Esophagus muscularis mucosa (tissue), 4 donors: Measurements from ENCODE around the gene LARGE1. TPM values are rescaled to one million over a fixed set of nuclear protein-coding genes. Genes with fewer than 3 reads are reported as not detected.

Experiments used
- DNase-seq: peaks from one replicate; pipeline ENCODE4 v3.0.0-alpha.2; 2017; ENCODE audit errors: extremely low spot score
- H3K27ac ChIP-seq, 4 donors: fragments of 200-600 bp; sonication (generic); replicated peaks in 1 of 4; 1 replicate in 3 of 4; 2 replicates in 1 of 4; pipeline ENCODE4 v1.5.1; 2016 to 2019; ENCODE audit warnings: mild to moderate bottlenecking in 1 of 4
- H3K27me3 ChIP-seq, 4 donors: fragments of 200-600 bp; sonication (generic); one replicate each; pipeline versions ENCODE4 v1.5.1 to v1.6.0; 2016 to 2019
- H3K36me3 ChIP-seq, 4 donors: fragments of 200-600 bp; sonication (generic); one replicate each; pipeline ENCODE4 v1.5.1; 2016 to 2019
- H3K4me1 ChIP-seq, 4 donors: fragments of 200-600 bp; sonication (generic); one replicate each; pipeline ENCODE4 v1.5.1; 2016 to 2019
- H3K4me3 ChIP-seq, 4 donors: fragments of 200-600 bp; sonication (generic); 1 replicate in 2 of 4; 2 replicates in 2 of 4; pipeline ENCODE4 v1.5.1; 2016 to 2019; ENCODE audit warnings: mild to moderate bottlenecking in 4 of 4, moderate library complexity in 1 of 4
- H3K9me3 ChIP-seq, 4 donors: fragments of 200-600 bp; sonication (generic); 1 replicate in 3 of 4; 2 replicates in 1 of 4; pipeline ENCODE4 v1.5.1; 2016 to 2019
- CTCF ChIP-seq, 3 experiments: fragments of 200-600 bp in 2 of 3; fragments of 450-650 bp in 1 of 3; sonication (generic) in 2 of 3; IDR thresholded peaks; one replicate each; pipeline ENCODE4 v1.5.1; 2017 to 2019; ENCODE audit warnings: antibody characterized with exemption in 3 of 3, mild to moderate bottlenecking in 2 of 3, moderate library complexity in 1 of 3
- EP300 ChIP-seq: sonication (generic); formaldehyde crosslinking; IDR thresholded peaks from one replicate; pipeline ENCODE4 v1.6.1; 2017; ENCODE audit warnings: antibody characterized with exemption
- POLR2A ChIP-seq: fragments of 450-650 bp; IDR thresholded peaks from one replicate; pipeline ENCODE4 v1.6.1; 2017; ENCODE audit warnings: antibody characterized with exemption, moderate library complexity, mild to moderate bottlenecking, low read depth
- POLR2AphosphoS5 ChIP-seq, 2 donors: sonication (generic); formaldehyde crosslinking; IDR thresholded peaks; one replicate each; pipeline ENCODE4 v1.6.1; 2017; ENCODE audit warnings: antibody characterized with exemption in 2 of 2
- WGBS: methylation state at CpG from one replicate; pipeline ENCODE4 v1.1.5; 2018; 5-methylcytosine and 5-hydroxymethylcytosine counted together
- intact Hi-C: fragments of 100-400 bp; cut with DNase I; formaldehyde crosslinking; loops from one replicate; pipeline ENCODE4 v1.15.1; 2023
- total RNA-seq, 4 donors: library from RNA; depleted of rRNA; stranded (reverse); fragments of >200 nt; gene quantifications; one replicate each; pipeline versions ENCODE4 v1.1.0 to v1.2.1, GENCODE V29; 2016

The LARGE1 gene
- total RNA-seq, 4 donors from 2014 or later: 29.9 to 48.4 (median 32.4) TPM

DNA sequence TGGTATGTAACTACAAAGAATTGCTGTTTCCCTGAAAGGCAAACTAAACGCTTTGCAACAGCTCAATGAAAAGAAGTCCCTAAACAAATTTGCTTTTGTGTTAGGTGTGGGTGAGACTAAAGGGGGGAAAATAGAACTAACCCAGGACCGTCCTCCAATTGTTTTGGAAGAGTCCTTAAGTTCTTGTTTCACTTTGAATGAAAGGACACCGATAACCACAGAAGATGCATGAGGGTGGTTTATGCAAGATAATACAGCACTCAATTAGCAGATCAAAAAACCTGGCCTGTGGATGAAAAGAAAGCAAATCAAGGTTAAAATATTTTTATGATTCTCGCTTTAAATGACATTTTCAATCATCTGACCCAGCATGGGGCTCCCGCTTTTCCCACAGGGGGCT lies 557.6 kb downstream of the LARGE1 start:
- Histone ChIP-seq H3K27ac (no peak overlapping the region), H3K27me3 (no peaks in the 10 kb centered on the region), H3K9me3 (no peaks in the 10 kb centered on the region), H3K4me3 (no peak overlapping the region), H3K4me1 (no peaks in the 10 kb centered on the region), H3K36me3 (peaks cover 0 to 7% (median 0%) of the 10 kb centered on the region in 4 donors)
- peak; percentile 57 for DNase-seq
- intact Hi-C loops: no loop called here
- WGBS: 96% methylated on average over 5 of the region's 5 CpGs
- TF ChIP-seq POLR2AphosphoS5 (IDR thresholded peaks at IDR 0.05) (no peak), CTCF (IDR thresholded peaks at IDR 0.05) (no peak), POLR2A (no peak), EP300 (no peak)

DNA sequence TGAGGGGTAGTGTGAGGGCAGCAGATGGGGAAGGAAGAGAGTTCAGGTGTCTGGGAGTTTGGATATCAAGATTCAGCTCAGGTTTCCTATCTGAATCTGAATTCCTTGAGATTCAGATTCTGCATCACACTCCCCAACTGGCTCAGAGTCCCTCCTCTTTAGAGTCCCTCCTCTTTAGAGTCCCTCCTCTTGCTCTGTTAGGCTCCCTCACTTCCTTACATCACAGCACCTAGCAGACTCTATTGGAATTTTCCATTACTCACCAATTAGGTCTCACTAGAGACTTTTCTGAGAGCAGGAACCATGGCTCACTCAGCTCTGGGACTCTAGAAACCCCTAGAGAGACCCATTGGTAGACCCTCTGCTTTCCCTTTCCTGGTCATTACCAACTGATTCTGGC lies 558.7 kb downstream of the LARGE1 start:
- H3K4me3 ChIP-seq: no peak overlapping the region
- peaks cover 0 to 12% (median 0%) of the 10 kb centered on the region in 4 donors for H3K36me3 ChIP-seq
- H3K4me1 ChIP-seq: no peaks in the 10 kb centered on the region
- DNase-seq: no peak
- TF ChIP-seq POLR2A (no peak), CTCF (IDR thresholded peaks at IDR 0.05) (no peak), EP300 (no peak), POLR2AphosphoS5 (IDR thresholded peaks at IDR 0.05) (no peak)
- intact Hi-C loops: no loop called here
- H3K27me3 ChIP-seq: no peaks in the 10 kb centered on the region
- H3K27ac ChIP-seq: no peak overlapping the region
- no peaks in the 10 kb centered on the region for H3K9me3 ChIP-seq

DNA sequence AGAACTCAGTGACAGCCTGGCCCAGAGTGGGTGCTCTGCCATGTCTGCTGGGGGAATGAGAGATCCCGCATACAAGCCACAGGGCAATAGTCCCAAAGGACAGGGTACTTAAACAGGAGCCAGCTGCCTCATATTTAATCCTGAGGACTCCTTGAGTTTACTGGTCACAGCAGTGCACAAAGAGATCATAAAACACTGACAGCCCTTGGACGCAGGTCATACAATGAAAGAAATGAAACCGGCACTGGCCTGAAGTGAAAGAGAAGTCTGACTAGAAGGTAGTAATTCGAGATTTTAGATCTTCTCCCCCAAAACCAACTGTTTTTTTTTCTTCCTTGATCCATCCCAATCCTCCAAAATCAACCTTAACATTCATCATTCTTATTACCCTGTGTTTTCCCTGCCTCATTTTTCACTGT lies 562.3 kb downstream of the LARGE1 start:
- H3K36me3 ChIP-seq: peaks cover 0 to 8% (median 0%) of the 10 kb centered on the region in 4 donors
- peaks cover 0 to 5% (median 0%) of the 10 kb centered on the region in 4 donors for H3K4me1 ChIP-seq
- intact Hi-C loops: no loop called here
- no peak overlapping the region for H3K27ac ChIP-seq
- H3K27me3 ChIP-seq: no peaks in the 10 kb centered on the region
- peak; percentile 79 for DNase-seq
- WGBS: 79% methylated on average over 4 of the region's 4 CpGs
- H3K9me3 ChIP-seq: no peaks in the 10 kb centered on the region
- TF ChIP-seq POLR2AphosphoS5 (IDR thresholded peaks at IDR 0.05) (no peak), EP300 (no peak), POLR2A (no peak), CTCF (IDR thresholded peaks at IDR 0.05) (no peak)
- no peak overlapping the region for H3K4me3 ChIP-seq

DNA sequence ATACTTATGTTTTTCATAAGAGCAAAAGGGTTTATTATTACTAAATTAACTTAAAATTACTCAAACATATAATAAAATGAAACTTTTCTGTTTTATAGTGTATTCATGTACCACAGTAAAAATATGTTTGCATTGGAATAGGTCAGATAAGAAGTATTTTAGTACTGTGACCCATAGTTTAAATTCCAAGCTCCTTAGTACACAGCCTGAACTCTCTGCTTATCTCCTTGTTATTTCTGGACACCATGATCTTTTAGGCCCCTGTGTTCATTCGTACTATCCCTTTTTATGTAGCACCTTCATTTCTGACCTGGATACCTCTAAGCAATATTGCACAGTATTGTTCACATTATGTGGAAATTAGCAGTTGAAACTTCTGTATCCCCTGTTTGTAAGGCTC lies 565.3 kb downstream of the LARGE1 start:
- H3K27ac ChIP-seq: no peak overlapping the region
- H3K9me3 ChIP-seq: no peaks in the 10 kb centered on the region
- H3K4me3 ChIP-seq: no peak overlapping the region
- no peaks in the 10 kb centered on the region for H3K27me3 ChIP-seq
- peaks cover 0 to 5% (median 0%) of the 10 kb centered on the region in 4 donors for H3K4me1 ChIP-seq
- no peak for DNase-seq
- TF ChIP-seq POLR2AphosphoS5 (IDR thresholded peaks at IDR 0.05) (no peak), CTCF (IDR thresholded peaks at IDR 0.05) (no peak), POLR2A (no peak), EP300 (no peak)
- intact Hi-C loops: no loop called here
- H3K36me3 ChIP-seq: peaks cover 0 to 8% (median 0%) of the 10 kb centered on the region in 4 donors
- WGBS: 86% methylated on average over 1 of the region's 1 CpG

DNA sequence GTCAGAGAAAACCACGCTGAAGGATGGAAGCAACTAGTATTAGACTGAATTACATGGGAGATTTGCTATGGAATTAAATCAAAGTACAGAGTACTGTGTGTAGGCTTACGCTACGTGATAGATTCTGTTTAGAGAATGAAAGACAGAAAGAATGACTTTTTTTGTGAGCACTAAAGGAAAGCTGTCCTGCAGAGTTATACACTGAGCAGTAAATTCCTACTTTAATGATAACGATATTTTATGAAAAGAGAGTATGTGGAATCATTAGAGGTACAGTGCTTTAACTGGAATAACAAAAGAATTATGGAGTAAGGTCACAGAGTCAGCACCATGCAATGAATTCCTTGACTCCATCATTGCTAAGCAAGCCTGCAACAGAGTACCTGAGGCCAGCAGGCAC lies 566.8 kb downstream of the LARGE1 start:
- 89% methylated on average over 4 of the region's 4 CpGs for WGBS
- H3K4me3 ChIP-seq: no peak overlapping the region
- no peaks in the 10 kb centered on the region for H3K27me3 ChIP-seq
- no peak for TF ChIP-seq CTCF (IDR thresholded peaks at IDR 0.05)
- TF ChIP-seq POLR2AphosphoS5 (IDR thresholded peaks at IDR 0.05): no peak
- no peak for TF ChIP-seq POLR2A
- no peak for TF ChIP-seq EP300
- intact Hi-C loops: no loop called here
- H3K4me1 ChIP-seq: peaks cover 0 to 5% (median 0%) of the 10 kb centered on the region in 4 donors
- DNase-seq: no peak
- H3K9me3 ChIP-seq: no peaks in the 10 kb centered on the region
- no peak overlapping the region for H3K27ac ChIP-seq
- peaks cover 0 to 8% (median 0%) of the 10 kb centered on the region in 4 donors for H3K36me3 ChIP-seq
